SHP77 treated with DMSO at 0.1 percent for 48 hours (cell line): ENCODE measurements around the gene CD58.
"Not testable (repeated sequence)": the region's sequence is repeated elsewhere in the genome, so short reads cannot be mapped to it uniquely, and the experiment has no call there.

Experiments used
- DNase-seq: peaks from one replicate; lab custom pipeline; 2025; lab: John Stamatoyannopoulos, UW

CD58 gene

GRCh38 chr1:116570358-116571214 is at the start of gene CD58:
CD58 (minus strand) TSS chr1:116571026; CDS start chr1:116570972, 54 bp downstream.
- peak; percentile 44 for DNase-seq

GRCh38 chr1:116620392-116620791 is 49.6 kb upstream of the CD58 start:
- DNase-seq, result not testable (repeated sequence)

- DNase-seq, result not testable (repeated sequence)
These were observed 48.3 kb upstream of the CD58 start for GRCh38 chr1:116619106-116619505.

- not testable (repeated sequence) for DNase-seq
These were observed 47.0 kb upstream of the CD58 start for GRCh38 chr1:116617808-116618207.

GRCh38 chr1:116613825-116614224 is 43.0 kb upstream of the CD58 start:
- not testable (repeated sequence) for DNase-seq

- not testable (repeated sequence) for DNase-seq
These were observed 39.1 kb upstream of the CD58 start for GRCh38 chr1:116609801-116610371.

GRCh38 chr1:116608841-116609240 is 38.0 kb upstream of the CD58 start:
- not testable (repeated sequence) for DNase-seq

GRCh38 chr1:116608151-116608550 is 37.3 kb upstream of the CD58 start:
- DNase-seq, result not testable (repeated sequence)

GRCh38 chr1:116607463-116607862 is 36.6 kb upstream of the CD58 start:
- not testable (repeated sequence) for DNase-seq

GRCh38 chr1:116606067-116606466 is 35.2 kb upstream of the CD58 start:
- DNase-seq, result not testable (repeated sequence)

- DNase-seq, result no peak
These were observed 34.5 kb upstream of the CD58 start for GRCh38 chr1:116605315-116605714.

- not testable (repeated sequence) for DNase-seq
These were observed 33.6 kb upstream of the CD58 start for GRCh38 chr1:116604408-116604807.

- DNase-seq, result not testable (repeated sequence)
These were observed 32.8 kb upstream of the CD58 start for GRCh38 chr1:116603646-116604045.

- not testable (repeated sequence) for DNase-seq
These were observed 28.5 kb upstream of the CD58 start for GRCh38 chr1:116599369-116599768.

GRCh38 chr1:116598420-116599036 is 27.7 kb upstream of the CD58 start:
- not testable (repeated sequence) for DNase-seq

- not testable (repeated sequence) for DNase-seq
These were observed 26.6 kb upstream of the CD58 start for GRCh38 chr1:116597388-116597787.

- DNase-seq, result not testable (repeated sequence)
These were observed 26.0 kb upstream of the CD58 start for GRCh38 chr1:116596742-116597307.

- not testable (repeated sequence) for DNase-seq
These were observed 25.3 kb upstream of the CD58 start for GRCh38 chr1:116595946-116596741.

GRCh38 chr1:116595065-116595840 is 24.4 kb upstream of the CD58 start:
- not testable (repeated sequence) for DNase-seq

- not testable (repeated sequence) for DNase-seq
These were observed 23.2 kb upstream of the CD58 start for GRCh38 chr1:116593977-116594376.

GRCh38 chr1:116593401-116593800 is 22.6 kb upstream of the CD58 start:
- not testable (repeated sequence) for DNase-seq
